ENCODE results near the gene BOD1L1.

Gene BOD1L1

GRCh38 chr4:13537832-13538177 lies 89.7 kb downstream of the BOD1L1 start:
- in situ Hi-C loops (cut with MboI; ENCODE audit: low sequenced_read_pairs): no loop called here
- Histone ChIP-seq H3K4me3 (no peak overlapping the region), H3K9me3 (no peaks in the 10 kb centered on the region; the same call in 1 of the 2 replicates), H3K36me3 (replicated peaks) (peaks cover 8% of the 10 kb centered on the region), H3K4me1 (peaks cover under 1% of the 10 kb centered on the region; the same call in 1 of the 2 replicates), H3K27me3 (ENCODE audit: low read depth) (no peaks in the 10 kb centered on the region)
- no peak for DNase-seq (ENCODE audit: low spot score in 2 of 2)

GRCh38 chr4:13537011-13537831 lies 90.3 kb downstream of the BOD1L1 start:
- H3K9me3 ChIP-seq: no peaks in the 10 kb centered on the region; the same call in 1 of the 2 replicates
- H3K4me3 ChIP-seq: no peak overlapping the region
- no peaks in the 10 kb centered on the region for H3K27me3 ChIP-seq (ENCODE audit: low read depth)
- in situ Hi-C loops (cut with MboI; ENCODE audit: low sequenced_read_pairs): no loop called here
- H3K36me3 ChIP-seq (replicated peaks): peaks cover 8% of the 10 kb centered on the region
- H3K4me1 ChIP-seq: no peaks in the 10 kb centered on the region
- no peak for DNase-seq (ENCODE audit: low spot score in 2 of 2)

GRCh38 chr4:13536607-13537006 lies 90.9 kb downstream of the BOD1L1 start:
- Histone ChIP-seq H3K36me3 (replicated peaks) (peaks cover 4% of the 10 kb centered on the region), H3K4me3 (no peak overlapping the region), H3K4me1 (no peaks in the 10 kb centered on the region), H3K9me3 (no peaks in the 10 kb centered on the region; the same call in 1 of the 2 replicates), H3K27me3 (ENCODE audit: low read depth) (no peaks in the 10 kb centered on the region)
- DNase-seq (ENCODE audit: low spot score in 2 of 2): no peak
- in situ Hi-C loops (cut with MboI; ENCODE audit: low sequenced_read_pairs): no loop called here

GRCh38 chr4:13535708-13536361 lies 91.7 kb downstream of the BOD1L1 start:
- H3K36me3 ChIP-seq (replicated peaks): no peaks in the 10 kb centered on the region
- DNase-seq (ENCODE audit: low spot score in 2 of 2): no peak
- H3K27me3 ChIP-seq (ENCODE audit: low read depth): no peaks in the 10 kb centered on the region
- no peaks in the 10 kb centered on the region for H3K4me1 ChIP-seq
- in situ Hi-C loops (cut with MboI; ENCODE audit: low sequenced_read_pairs): no loop called here
- no peaks in the 10 kb centered on the region for H3K9me3 ChIP-seq
- H3K4me3 ChIP-seq: no peak overlapping the region

GRCh38 chr4:13535118-13535517 lies 92.4 kb downstream of the BOD1L1 start:
- Histone ChIP-seq H3K27me3 (ENCODE audit: low read depth) (no peaks in the 10 kb centered on the region), H3K4me1 (no peaks in the 10 kb centered on the region), H3K36me3 (replicated peaks) (no peaks in the 10 kb centered on the region), H3K4me3 (no peak overlapping the region), H3K9me3 (no peaks in the 10 kb centered on the region)
- in situ Hi-C loops (cut with MboI; ENCODE audit: low sequenced_read_pairs): no loop called here
- DNase-seq (ENCODE audit: low spot score in 2 of 2): no peak

- DNase-seq (ENCODE audit: low spot score in 2 of 2): no peak
Observed at GRCh38 chr4:13534344-13535063, 93.0 kb downstream of the BOD1L1 start.

GRCh38 chr4:13533670-13534343 lies 93.7 kb downstream of the BOD1L1 start:
- DNase-seq (ENCODE audit: low spot score in 2 of 2): no peak
- H3K36me3 ChIP-seq (replicated peaks): no peaks in the 10 kb centered on the region
- no peaks in the 10 kb centered on the region for H3K4me1 ChIP-seq
- in situ Hi-C loops (cut with MboI; ENCODE audit: low sequenced_read_pairs): no loop called here
- H3K4me3 ChIP-seq: no peak overlapping the region
- H3K27me3 ChIP-seq (ENCODE audit: low read depth): no peaks in the 10 kb centered on the region
- H3K9me3 ChIP-seq: no peaks in the 10 kb centered on the region

More at GRCh38 chr4:13534344-13535063, 93.0 kb downstream of the BOD1L1 start:
- Histone ChIP-seq H3K9me3 (no peaks in the 10 kb centered on the region), H3K36me3 (replicated peaks) (no peaks in the 10 kb centered on the region), H3K4me1 (no peaks in the 10 kb centered on the region), H3K4me3 (no peak overlapping the region), H3K27me3 (ENCODE audit: low read depth) (no peaks in the 10 kb centered on the region)
- in situ Hi-C loops (cut with MboI; ENCODE audit: low sequenced_read_pairs): no loop called here

GRCh38 chr4:13531625-13531998 lies 95.9 kb downstream of the BOD1L1 start:
- H3K27me3 ChIP-seq (ENCODE audit: low read depth): no peaks in the 10 kb centered on the region
- no peaks in the 10 kb centered on the region for H3K36me3 ChIP-seq (replicated peaks)
- in situ Hi-C loops (cut with MboI; ENCODE audit: low sequenced_read_pairs): no loop called here
- H3K4me1 ChIP-seq: no peaks in the 10 kb centered on the region
- no peaks in the 10 kb centered on the region for H3K9me3 ChIP-seq
- no peak for DNase-seq (ENCODE audit: low spot score in 2 of 2)
- no peak overlapping the region for H3K4me3 ChIP-seq

- no peak for DNase-seq (ENCODE audit: low spot score in 2 of 2)
- no peaks in the 10 kb centered on the region for H3K4me1 ChIP-seq
- in situ Hi-C loops (cut with MboI; ENCODE audit: low sequenced_read_pairs): no loop called here
- H3K36me3 ChIP-seq (replicated peaks): no peaks in the 10 kb centered on the region
- no peak overlapping the region for H3K4me3 ChIP-seq
- H3K9me3 ChIP-seq: no peaks in the 10 kb centered on the region
- H3K27me3 ChIP-seq (ENCODE audit: low read depth): no peaks in the 10 kb centered on the region
Observed at GRCh38 chr4:13530823-13531624, 96.5 kb downstream of the BOD1L1 start.

GRCh38 chr4:13529128-13529919 lies 98.2 kb downstream of the BOD1L1 start:
- in situ Hi-C loops (cut with MboI; ENCODE audit: low sequenced_read_pairs): no loop called here
- Histone ChIP-seq H3K4me3 (no peak overlapping the region), H3K36me3 (replicated peaks) (no peaks in the 10 kb centered on the region), H3K4me1 (no peaks in the 10 kb centered on the region), H3K9me3 (no peaks in the 10 kb centered on the region; the same call in 1 of the 2 replicates), H3K27me3 (ENCODE audit: low read depth) (no peaks in the 10 kb centered on the region)
- no peak for DNase-seq (ENCODE audit: low spot score in 2 of 2)

- H3K27me3 ChIP-seq (ENCODE audit: low read depth): no peaks in the 10 kb centered on the region
- H3K9me3 ChIP-seq: no peaks in the 10 kb centered on the region; the same call in 1 of the 2 replicates
- no peak for DNase-seq (ENCODE audit: low spot score in 2 of 2)
- H3K36me3 ChIP-seq (replicated peaks): no peaks in the 10 kb centered on the region
- in situ Hi-C loops (cut with MboI; ENCODE audit: low sequenced_read_pairs): no loop called here
- no peaks in the 10 kb centered on the region for H3K4me1 ChIP-seq
- H3K4me3 ChIP-seq: no peak overlapping the region
Observed at GRCh38 chr4:13528821-13529127, 98.8 kb downstream of the BOD1L1 start.

GRCh38 chr4:13527981-13528820 lies 99.3 kb downstream of the BOD1L1 start:
- DNase-seq (ENCODE audit: low spot score in 2 of 2): no peak
- in situ Hi-C loops (cut with MboI; ENCODE audit: low sequenced_read_pairs): no loop called here
- H3K9me3 ChIP-seq: no peaks in the 10 kb centered on the region; the same call in 1 of the 2 replicates
- H3K4me1 ChIP-seq: no peaks in the 10 kb centered on the region
- H3K36me3 ChIP-seq (replicated peaks): no peaks in the 10 kb centered on the region
- no peak overlapping the region for H3K4me3 ChIP-seq
- no peaks in the 10 kb centered on the region for H3K27me3 ChIP-seq (ENCODE audit: low read depth)

Measured in HAP-1 (cell line).